Colonic mucosa (tissue), 4 donors: Measurements from ENCODE around the gene TBCK. TPM values are rescaled to one million over a fixed set of nuclear protein-coding genes. Genes with fewer than 3 reads are reported as not detected.

Experiments
- DNase-seq: peaks from one replicate; pipeline ENCODE4 v3.0.0-alpha.2; 2020
- H3K27ac ChIP-seq: fragments of 200-600 bp; one replicate; pipeline ENCODE4 v1.8.0; 2021
- H3K27me3 ChIP-seq: fragments of 200-600 bp; one replicate; pipeline ENCODE4 v1.8.0; 2021
- H3K36me3 ChIP-seq: fragments of 200-600 bp; one replicate; pipeline ENCODE4 v1.8.0; 2021
- H3K4me1 ChIP-seq: fragments of 200-600 bp; one replicate; pipeline ENCODE4 v1.8.0; 2021; ENCODE audit warnings: mild to moderate bottlenecking
- H3K4me3 ChIP-seq: fragments of 200-600 bp; one replicate; pipeline ENCODE4 v1.8.0; 2021
- H3K9ac ChIP-seq, 2 donors: one replicate each; pipeline ENCODE4 v1.7.0; 2013; ENCODE audit warnings: control low read depth in 2 of 2, low read depth in 2 of 2, low read length in 2 of 2
- H3K9me3 ChIP-seq: fragments of 200-600 bp; one replicate; pipeline ENCODE4 v1.8.0; 2021
- intact Hi-C: fragments of 100-400 bp; cut with DNase I; formaldehyde crosslinking; loops from one replicate; pipeline ENCODE4 v1.14.1; 2022
- total RNA-seq, 2 donors: library from RNA; stranded (reverse); fragmentation: NEBNext Ultra II Directional in 1 of 2; extraction: Animal tissue kit (Norgen Biotek cat#: 25700) in 1 of 2; gene quantifications; one replicate each; pipeline ENCODE4 v1.2.1, GENCODE V29; 2021
- TF ChIP-seq, protein P1 (sequence below): fragments of 200-600 bp; IDR thresholded peaks from one replicate; pipeline ENCODE4 v1.8.0; 2022; ENCODE audit warnings: antibody characterized with exemption, mild to moderate bottlenecking
- donor health status: healthy.
- donor health status: DM: no; HTN: no; CAD: no.
- donor health status: DM: no; HTN: no; CAD: no.

TBCK gene
- total RNA-seq, 2 donors from 2014 or later: 27.4 to 33.9 TPM

DNA sequence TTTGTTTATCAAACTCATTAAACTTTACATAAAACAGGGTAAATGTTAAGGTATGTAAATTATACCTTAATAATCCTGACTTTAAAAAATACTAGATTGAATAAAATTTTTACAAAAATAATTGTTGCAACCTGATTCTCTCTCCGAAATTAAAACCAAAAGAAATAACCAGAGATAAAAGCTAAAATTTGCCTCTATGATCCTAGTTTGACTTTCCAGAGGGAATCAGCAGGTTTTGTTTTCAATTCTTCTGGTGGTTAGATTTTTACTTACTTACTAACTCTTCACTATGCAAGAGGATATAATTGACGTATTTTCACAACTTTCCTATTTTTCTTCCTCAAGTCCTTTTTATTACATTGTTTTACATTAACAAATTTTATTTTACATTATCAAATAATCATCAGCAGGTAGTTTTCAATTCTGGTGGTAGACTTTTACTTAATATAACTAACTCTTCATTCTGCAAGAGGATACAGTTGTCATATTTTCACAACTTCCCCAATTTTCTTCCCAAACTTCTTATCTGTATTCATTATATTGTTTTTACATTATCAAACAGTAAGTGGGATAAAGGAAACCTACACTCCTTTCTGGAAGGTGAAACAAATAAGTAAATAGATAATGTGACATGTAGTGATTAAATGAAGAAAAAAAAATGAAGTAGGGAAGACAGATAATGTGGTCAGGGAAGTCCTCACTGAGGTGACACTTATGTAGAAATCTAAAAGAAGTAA lies 52.2 kb downstream of the TBCK start:
- no peaks in the 10 kb centered on the region for H3K36me3 ChIP-seq
- H3K27ac ChIP-seq: no peak overlapping the region
- no peak overlapping the region for H3K9ac ChIP-seq
- TF ChIP-seq, protein P1, sequence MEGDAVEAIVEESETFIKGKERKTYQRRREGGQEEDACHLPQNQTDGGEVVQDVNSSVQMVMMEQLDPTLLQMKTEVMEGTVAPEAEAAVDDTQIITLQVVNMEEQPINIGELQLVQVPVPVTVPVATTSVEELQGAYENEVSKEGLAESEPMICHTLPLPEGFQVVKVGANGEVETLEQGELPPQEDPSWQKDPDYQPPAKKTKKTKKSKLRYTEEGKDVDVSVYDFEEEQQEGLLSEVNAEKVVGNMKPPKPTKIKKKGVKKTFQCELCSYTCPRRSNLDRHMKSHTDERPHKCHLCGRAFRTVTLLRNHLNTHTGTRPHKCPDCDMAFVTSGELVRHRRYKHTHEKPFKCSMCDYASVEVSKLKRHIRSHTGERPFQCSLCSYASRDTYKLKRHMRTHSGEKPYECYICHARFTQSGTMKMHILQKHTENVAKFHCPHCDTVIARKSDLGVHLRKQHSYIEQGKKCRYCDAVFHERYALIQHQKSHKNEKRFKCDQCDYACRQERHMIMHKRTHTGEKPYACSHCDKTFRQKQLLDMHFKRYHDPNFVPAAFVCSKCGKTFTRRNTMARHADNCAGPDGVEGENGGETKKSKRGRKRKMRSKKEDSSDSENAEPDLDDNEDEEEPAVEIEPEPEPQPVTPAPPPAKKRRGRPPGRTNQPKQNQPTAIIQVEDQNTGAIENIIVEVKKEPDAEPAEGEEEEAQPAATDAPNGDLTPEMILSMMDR: no peak
- DNase-seq: no peak
- H3K27me3 ChIP-seq: no peaks in the 10 kb centered on the region
- intact Hi-C loops: no loop called here
- no peaks in the 10 kb centered on the region for H3K9me3 ChIP-seq
- H3K4me1 ChIP-seq: no peaks in the 10 kb centered on the region
- H3K4me3 ChIP-seq: no peak overlapping the region

GRCh38 chr4:106261980-106262379 lies 54.0 kb downstream of the TBCK start:
- no peaks in the 10 kb centered on the region for H3K36me3 ChIP-seq
- H3K4me1 ChIP-seq: no peaks in the 10 kb centered on the region
- DNase-seq: no peak
- H3K27me3 ChIP-seq: no peaks in the 10 kb centered on the region
- intact Hi-C loops: no loop called here
- TF ChIP-seq, protein P1: no peak
- no peaks in the 10 kb centered on the region for H3K9me3 ChIP-seq
- H3K9ac ChIP-seq: no peak overlapping the region
- H3K27ac ChIP-seq: no peak overlapping the region
- H3K4me3 ChIP-seq: no peak overlapping the region

- TF ChIP-seq, protein P1: no peak
Measured at GRCh38 chr4:106258145-106259045, 57.6 kb downstream of the TBCK start.

DNA sequence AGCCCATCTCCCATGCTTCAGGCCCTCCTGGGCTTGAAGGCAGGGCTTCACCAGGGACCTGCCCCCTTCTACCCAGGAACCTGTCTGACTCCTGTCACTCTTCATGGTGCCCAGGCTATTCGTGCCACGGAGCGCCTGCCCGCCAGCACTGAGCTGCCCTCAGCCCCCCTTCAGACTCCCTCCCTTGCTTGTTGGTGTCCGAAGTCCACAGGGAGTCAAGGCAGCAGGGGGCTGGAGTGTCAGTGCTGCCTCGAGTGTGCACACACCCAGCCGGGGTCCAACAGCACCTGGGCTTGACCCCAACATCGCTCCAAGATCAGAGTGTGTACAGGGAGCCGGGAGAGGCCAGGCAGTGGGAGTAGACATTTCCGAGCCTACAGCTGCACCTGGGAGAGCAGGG lies 59.8 kb downstream of the TBCK start:
- DNase-seq: no peak
- no peak overlapping the region for H3K9ac ChIP-seq
- no peaks in the 10 kb centered on the region for H3K27me3 ChIP-seq
- no peaks in the 10 kb centered on the region for H3K9me3 ChIP-seq
- TF ChIP-seq, protein P1: no peak
- H3K4me1 ChIP-seq: no peaks in the 10 kb centered on the region
- intact Hi-C loops: loop anchor here (10.0 kb wide), 1 partner anchor 69 kb away; no protein-coding TSS in a partner anchor
- no peaks in the 10 kb centered on the region for H3K36me3 ChIP-seq
- H3K4me3 ChIP-seq: no peak overlapping the region
- no peak overlapping the region for H3K27ac ChIP-seq

More at GRCh38 chr4:106258145-106259045, 57.6 kb downstream of the TBCK start:
- no peaks in the 10 kb centered on the region for H3K27me3 ChIP-seq
- H3K4me1 ChIP-seq: no peaks in the 10 kb centered on the region
- intact Hi-C loops: loop anchor here (10.0 kb wide), 1 partner anchor 66 kb away; no protein-coding TSS in a partner anchor
- H3K27ac ChIP-seq: no peak overlapping the region
- H3K36me3 ChIP-seq: no peaks in the 10 kb centered on the region
- no peaks in the 10 kb centered on the region for H3K9me3 ChIP-seq
- DNase-seq: no peak
- H3K4me3 ChIP-seq: no peak overlapping the region
- no peak overlapping the region for H3K9ac ChIP-seq

GRCh38 chr4:106255195-106255594 lies 60.8 kb downstream of the TBCK start:
- no peak for DNase-seq
- Histone ChIP-seq H3K27me3 (no peaks in the 10 kb centered on the region), H3K4me1 (no peaks in the 10 kb centered on the region), H3K4me3 (no peak overlapping the region), H3K9me3 (no peaks in the 10 kb centered on the region), H3K36me3 (no peaks in the 10 kb centered on the region), H3K9ac (no peak overlapping the region), H3K27ac (no peak overlapping the region)
- TF ChIP-seq, protein P1: no peak
- intact Hi-C loops: loop anchor here (10.0 kb wide), 1 partner anchor 70 kb away; no protein-coding TSS in a partner anchor
